Stimulated activated naive CD8-positive, alpha-beta T cell treated with anti-CD3 and anti-CD28 coated beads, Interleukin-15, Interleukin-2, amounts not matched to agents 100 U/mL and 50 U/mL, for 24 hours (primary cell): ENCODE data around the gene CCDC85C.

Experiments used
- ATAC-seq: fragments of 150-1000 bp; cut with Tn5 transposase; one replicate; pipeline ENCODE4 v1.10.0; 2021
- DNase-seq: peaks from one replicate; pipeline ENCODE4 v3.0.0; 2021

Gene CCDC85C

GRCh38 chr14:99628887-99629618 lies 25.0 kb upstream of the CCDC85C start:
- peak; percentile 73 for DNase-seq
- ATAC-seq = peak; percentile 75

DNA sequence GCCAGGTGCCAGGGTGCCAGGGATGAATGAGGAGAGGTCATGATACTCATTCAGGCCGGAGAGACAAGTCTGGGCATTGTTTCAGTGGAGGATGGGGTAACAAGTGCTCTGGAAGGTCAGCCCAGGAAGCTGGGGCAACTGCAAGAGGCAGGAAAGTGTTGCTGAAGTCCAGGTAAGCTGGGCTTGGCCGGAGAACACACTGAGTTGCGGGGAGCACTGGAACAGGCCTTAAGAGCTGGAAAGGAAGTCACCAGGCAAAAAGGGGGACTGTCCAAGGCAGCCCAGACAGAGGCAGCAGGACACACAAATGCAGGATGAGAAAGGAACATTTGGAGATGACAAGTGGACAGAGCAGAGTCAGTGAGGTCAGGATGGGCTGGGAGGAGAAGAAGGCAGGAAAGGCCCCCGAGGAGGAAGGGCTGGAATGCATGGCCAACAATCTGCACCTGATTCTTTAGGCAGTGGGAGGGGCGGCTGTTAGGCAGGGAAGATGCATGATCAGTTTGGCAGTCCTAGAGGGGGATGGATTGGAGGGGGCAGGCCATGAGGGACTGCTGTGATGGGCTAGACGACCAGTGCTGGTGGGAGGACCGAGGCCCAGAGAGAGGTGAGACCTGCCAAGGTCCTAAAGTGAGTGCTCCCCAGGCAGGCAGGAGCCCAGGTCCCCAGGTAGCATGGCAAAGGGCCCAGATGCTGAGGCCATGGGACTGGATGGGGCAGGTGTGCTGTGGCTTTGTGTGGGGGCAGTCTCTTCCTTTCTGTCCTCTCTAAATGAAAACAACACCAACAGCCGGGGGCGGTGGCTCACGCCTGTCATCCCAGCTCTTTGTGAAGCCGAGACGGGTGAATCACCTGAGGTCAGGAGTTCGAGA lies 23.7 kb upstream of the CCDC85C start:
- no peak for ATAC-seq
- DNase-seq = no peak

DNA sequence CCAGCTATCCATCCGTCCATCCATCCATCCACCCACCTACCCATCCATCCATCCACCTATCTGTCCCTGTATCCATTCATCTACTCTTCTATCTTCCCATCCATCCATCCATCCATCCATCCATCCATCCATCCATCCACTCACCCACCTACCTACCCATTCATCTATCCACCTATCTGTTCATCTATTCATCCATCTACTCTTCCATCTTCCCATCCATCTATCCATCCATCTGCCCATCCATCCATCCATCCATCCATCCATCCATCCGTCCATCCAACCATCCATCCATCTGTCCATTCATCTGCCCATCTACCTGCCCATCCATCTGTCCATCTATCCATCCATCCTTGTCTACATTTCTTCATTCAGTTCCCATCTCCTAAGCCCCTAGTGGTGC lies 23.1 kb upstream of the CCDC85C start:
- DNase-seq = no peak
- ATAC-seq = no peak

- DNase-seq = no peak
- ATAC-seq = no peak
These were observed 22.1 kb upstream of the CCDC85C start for GRCh38 chr14:99626041-99626648.

DNA sequence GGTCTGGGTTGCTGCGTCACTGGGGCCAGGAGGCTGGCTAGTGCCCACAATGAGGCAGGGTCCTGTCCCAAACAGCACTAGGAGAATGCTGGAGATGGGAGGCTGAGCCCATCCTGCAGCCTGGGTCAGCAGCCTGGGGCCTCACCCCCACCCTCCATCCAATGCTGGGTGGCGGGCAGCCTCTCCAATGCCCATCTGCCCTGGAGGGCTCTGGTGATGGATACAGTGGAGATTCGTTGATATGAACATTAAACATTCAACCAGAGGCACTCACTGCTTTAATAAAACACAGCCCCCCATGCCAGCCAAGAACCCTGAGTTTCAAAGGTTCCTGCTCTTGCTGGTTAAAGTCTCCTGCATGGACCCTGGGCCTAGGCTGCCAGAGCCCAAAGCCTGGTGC lies 21.5 kb upstream of the CCDC85C start:
- ATAC-seq (no peak), DNase-seq (no peak)

GRCh38 chr14:99624971-99625370 lies 21.0 kb upstream of the CCDC85C start:
- ATAC-seq = no peak
- no peak for DNase-seq

- no peak for ATAC-seq
These were observed 20.0 kb upstream of the CCDC85C start for GRCh38 chr14:99624024-99624423.

GRCh38 chr14:99621948-99622347 lies 17.9 kb upstream of the CCDC85C start:
- DNase-seq = no peak
- no peak for ATAC-seq

More at GRCh38 chr14:99624024-99624423, 20.0 kb upstream of the CCDC85C start:
- DNase-seq = no peak

GRCh38 chr14:99619835-99620834 lies 16.1 kb upstream of the CCDC85C start:
- ATAC-seq (peak; percentile 29), DNase-seq (no peak)

DNA sequence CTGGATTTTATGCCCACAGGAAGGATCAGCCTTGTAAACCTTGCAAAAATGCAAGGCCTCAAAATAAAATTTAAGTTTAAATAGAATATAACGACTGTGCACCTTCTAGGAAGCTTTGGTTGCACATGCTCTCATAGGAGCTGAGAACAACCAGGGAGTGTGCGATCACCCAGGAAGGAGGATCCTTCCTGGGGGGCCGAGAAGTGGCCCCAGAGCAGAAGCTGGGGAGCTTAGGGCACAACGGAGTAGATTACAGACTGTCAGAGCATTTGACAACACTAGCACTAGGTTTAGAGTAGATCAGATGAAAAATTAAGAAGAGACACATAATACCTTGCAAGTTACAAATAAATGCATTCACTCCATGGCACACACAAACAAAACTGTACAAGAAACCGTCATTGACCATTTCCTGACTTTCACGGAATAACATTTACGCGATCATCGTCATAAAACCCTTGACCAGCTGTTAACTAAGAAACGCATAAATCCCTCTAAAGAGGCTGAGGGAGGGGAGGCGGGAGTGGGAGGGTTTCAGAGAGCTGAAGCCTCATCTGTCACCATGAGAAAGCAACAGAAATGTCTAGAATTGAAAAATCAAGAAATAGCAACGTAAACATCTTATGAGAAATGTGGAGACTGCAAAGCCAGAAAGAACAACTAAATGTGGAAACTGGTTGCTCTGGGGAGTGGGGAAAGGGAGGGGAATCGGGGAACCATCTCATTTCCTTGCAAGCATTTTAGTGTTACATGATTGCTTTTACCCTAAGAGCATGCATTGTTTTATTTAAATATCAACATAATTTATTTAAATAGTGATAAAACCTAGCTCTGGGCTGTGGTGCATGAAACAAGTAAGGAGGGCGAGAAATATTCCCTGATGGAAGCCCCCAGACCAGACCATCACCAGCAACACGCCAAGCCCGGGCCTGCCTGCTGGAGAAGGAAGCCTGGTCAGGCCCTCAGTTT lies 13.1 kb upstream of the CCDC85C start:
- no peak for DNase-seq
- ATAC-seq = no peak

DNA sequence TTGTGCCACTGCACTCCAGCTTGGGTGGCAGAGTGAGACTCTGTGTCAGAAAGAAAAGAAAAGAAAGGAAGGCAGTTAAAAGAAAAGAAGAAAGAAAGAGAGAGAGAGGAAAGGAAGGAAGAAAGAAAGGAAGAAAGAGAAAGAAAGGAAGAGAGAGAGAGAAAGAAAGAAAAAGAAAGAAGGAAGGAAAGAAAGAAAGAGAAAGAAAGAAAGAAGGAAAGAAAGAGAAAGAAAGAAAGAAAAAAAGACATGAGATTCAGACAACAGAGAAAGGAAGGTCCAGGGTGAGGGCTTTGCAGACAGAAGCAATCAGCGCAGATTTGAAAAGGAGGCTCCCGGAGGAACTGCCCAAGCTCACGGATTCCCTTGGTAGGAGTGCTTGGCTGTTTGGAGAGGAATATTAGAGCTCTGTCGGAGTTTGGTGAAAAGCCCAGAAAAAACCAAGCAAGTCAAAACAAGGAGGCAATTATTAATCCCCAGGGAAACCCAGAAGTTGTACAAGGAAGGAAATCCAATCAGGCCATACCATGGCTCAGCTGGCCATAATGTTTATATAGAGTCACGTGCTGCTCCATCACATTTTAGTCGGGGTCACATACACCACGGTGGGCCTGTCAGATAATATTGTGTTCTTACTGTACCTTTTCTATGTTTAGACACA lies 11.6 kb upstream of the CCDC85C start:
- ATAC-seq = no peak

GRCh38 chr14:99612738-99613330 lies 8.8 kb upstream of the CCDC85C start:
- DNase-seq = no peak
- no peak for ATAC-seq

More for the DNA sequence above, 11.6 kb upstream of the CCDC85C start:
- DNase-seq = no peak

DNA sequence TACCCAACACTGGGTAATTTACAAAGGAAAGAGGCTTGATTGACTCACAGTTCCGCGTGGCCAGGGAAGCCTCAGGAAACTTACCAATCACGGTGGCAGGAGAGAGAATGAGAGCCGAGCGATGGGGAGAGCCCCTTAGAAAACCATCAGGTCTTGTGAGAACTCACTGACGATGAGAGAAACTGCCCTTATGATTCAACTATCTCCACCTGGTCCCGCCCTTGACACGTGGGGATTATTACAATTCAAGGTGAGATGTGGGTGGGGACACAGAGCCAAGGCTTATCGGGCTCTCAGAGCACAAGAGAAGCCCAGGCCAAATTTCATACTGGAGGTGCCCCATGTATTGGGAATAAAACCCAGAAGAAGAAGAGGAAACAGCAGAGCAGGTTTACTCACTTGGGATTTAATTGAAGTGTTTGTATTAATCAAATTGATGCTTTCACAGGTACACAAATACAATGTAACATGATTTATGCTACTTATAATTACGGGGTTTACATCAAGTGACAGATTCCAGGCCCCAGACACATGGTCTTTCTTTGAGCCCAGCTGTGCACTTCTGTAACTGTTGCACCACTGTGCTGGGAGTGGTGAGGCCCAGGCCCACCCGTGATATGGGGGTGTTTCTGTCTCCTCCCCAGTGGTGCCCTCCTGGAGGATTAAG lies 8.2 kb upstream of the CCDC85C start:
- DNase-seq (no peak), ATAC-seq (peak; percentile 58)

DNA sequence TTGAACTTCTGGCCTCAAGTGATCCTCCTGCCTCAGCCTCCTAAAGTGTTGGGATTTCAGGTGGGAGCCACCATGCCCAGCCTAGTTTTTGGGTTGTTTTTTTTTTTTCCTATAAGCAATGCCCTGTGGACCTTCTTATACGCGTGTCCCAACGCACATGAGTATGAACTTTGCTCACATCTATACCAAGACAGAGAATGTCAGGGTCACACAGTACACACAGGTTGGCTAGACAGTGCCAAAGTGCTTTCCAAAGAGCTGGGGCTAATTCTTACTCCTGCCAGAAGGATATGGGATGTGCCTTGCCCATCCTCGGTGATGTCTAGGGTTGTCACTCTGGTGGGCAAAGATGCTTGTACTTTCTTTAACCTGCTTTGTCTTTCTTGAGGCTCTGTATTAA lies 7.6 kb upstream of the CCDC85C start:
- no peak for ATAC-seq
- DNase-seq = no peak

DNA sequence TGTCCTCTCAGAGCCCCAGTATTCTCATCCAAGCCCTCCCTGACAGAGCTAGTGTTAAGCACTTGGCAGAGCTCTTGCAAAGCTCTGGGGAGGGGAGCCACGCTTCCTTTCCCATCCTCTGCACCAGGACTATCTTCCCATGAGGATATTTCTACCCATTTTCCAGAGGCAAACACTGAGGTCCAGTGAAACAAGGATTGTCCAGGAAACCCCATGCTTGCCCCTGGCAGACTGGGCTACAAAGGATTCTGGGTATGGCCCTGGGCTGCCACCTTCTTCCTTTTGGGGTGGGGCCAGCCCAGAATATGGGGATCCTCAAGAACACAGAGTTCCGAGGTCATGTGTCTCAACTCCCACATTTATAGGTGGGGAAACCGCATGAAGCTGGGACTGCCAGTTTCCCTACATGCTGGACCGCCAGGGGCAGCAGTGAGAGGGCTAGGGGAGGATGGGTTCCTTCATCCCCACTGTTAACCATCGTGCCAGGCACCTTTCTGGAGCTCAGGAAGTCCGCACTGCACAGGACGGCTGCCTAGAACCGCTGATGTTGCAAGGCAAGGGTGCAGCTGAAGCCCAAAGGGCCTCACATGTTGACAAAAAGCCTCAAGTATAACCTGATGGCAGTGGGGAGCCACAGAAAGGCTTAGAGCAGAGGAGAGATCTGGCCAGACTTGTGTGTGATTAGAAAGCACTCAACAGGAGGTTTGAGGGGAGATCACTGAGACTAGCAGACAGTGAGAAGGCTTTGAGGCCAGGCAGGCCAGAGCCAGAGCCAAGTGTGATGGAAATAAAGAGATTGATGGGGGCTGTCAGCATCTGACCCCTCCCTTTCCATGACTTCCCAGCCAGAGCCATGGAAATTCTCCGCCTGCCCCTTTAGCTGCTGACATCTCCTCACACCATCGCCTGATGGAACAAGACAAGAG lies 5.5 kb upstream of the CCDC85C start:
- no peak for DNase-seq
- ATAC-seq = no peak

- ATAC-seq (no peak), DNase-seq (no peak)
These were observed 4.6 kb upstream of the CCDC85C start for GRCh38 chr14:99608591-99608990.

- no peak for DNase-seq
- ATAC-seq = no peak
These were observed 2.4 kb upstream of the CCDC85C start for GRCh38 chr14:99606359-99606758.
